ENCODE data around the gene RENBP.

- no peak for TF ChIP-seq EZH2 (IDR thresholded peaks at IDR 0.05)
- no peak for TF ChIP-seq POLR2AphosphoS5 (IDR thresholded peaks at IDR 0.05; ENCODE audit: borderline replicate concordance, low read depth, low read length)
Measured at GRCh38 chrX:153928846-153929245, 15.6 kb downstream of the RENBP start.
